ENCODE measurements around the gene APRT.

APRT gene

DNA sequence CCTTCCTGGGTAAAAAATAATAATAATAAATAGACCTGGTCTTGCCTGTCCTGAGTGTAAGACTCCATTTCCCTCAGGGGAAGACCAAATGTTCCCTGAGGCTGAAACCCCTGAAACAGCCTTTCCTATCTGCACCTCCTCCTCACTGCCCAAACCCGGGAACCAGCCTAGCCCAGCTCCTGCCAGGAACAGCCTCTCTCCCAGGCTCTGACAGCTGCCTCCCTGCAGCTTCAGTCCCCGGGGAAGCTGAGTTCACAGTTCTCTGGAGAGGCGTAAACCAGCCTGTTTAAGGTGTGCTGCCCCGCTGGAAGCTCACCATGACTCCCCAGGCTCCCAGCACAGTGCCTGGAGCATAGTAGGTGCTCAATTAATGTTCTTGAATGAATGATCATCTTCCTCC lies 15.4 kb downstream of the APRT start:
- no peak for TF ChIP-seq TEAD4 (IDR thresholded peaks at IDR 0.05)
- TF ChIP-seq EP300 (IDR thresholded peaks at IDR 0.05; ENCODE audit: borderline replicate concordance): no peak
- TF ChIP-seq TCF12 (IDR thresholded peaks at IDR 0.05; ENCODE audit: low read depth): no peak
- no peak for TF ChIP-seq EGR1 (IDR thresholded peaks at IDR 0.05)
- TF ChIP-seq, protein P1, sequence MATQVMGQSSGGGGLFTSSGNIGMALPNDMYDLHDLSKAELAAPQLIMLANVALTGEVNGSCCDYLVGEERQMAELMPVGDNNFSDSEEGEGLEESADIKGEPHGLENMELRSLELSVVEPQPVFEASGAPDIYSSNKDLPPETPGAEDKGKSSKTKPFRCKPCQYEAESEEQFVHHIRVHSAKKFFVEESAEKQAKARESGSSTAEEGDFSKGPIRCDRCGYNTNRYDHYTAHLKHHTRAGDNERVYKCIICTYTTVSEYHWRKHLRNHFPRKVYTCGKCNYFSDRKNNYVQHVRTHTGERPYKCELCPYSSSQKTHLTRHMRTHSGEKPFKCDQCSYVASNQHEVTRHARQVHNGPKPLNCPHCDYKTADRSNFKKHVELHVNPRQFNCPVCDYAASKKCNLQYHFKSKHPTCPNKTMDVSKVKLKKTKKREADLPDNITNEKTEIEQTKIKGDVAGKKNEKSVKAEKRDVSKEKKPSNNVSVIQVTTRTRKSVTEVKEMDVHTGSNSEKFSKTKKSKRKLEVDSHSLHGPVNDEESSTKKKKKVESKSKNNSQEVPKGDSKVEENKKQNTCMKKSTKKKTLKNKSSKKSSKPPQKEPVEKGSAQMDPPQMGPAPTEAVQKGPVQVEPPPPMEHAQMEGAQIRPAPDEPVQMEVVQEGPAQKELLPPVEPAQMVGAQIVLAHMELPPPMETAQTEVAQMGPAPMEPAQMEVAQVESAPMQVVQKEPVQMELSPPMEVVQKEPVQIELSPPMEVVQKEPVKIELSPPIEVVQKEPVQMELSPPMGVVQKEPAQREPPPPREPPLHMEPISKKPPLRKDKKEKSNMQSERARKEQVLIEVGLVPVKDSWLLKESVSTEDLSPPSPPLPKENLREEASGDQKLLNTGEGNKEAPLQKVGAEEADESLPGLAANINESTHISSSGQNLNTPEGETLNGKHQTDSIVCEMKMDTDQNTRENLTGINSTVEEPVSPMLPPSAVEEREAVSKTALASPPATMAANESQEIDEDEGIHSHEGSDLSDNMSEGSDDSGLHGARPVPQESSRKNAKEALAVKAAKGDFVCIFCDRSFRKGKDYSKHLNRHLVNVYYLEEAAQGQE (IDR thresholded peaks at IDR 0.05; ENCODE audit: low read depth): no peak
- no peak for TF ChIP-seq ZBTB7A (IDR thresholded peaks at IDR 0.05; ENCODE audit: low read depth)
- TF ChIP-seq CEBPB (IDR thresholded peaks at IDR 0.05): no peak
- TF ChIP-seq FOXM1 (IDR thresholded peaks at IDR 0.05; ENCODE audit: borderline replicate concordance, low read depth): no peak
- TF ChIP-seq CREB1 (IDR thresholded peaks at IDR 0.05; ENCODE audit: low read depth): no peak
- TF ChIP-seq RAD21 (IDR thresholded peaks at IDR 0.05; ENCODE audit: low read depth): no peak
- no peak for TF ChIP-seq YY1 (IDR thresholded peaks at IDR 0.05; ENCODE audit: low read depth)

DNA sequence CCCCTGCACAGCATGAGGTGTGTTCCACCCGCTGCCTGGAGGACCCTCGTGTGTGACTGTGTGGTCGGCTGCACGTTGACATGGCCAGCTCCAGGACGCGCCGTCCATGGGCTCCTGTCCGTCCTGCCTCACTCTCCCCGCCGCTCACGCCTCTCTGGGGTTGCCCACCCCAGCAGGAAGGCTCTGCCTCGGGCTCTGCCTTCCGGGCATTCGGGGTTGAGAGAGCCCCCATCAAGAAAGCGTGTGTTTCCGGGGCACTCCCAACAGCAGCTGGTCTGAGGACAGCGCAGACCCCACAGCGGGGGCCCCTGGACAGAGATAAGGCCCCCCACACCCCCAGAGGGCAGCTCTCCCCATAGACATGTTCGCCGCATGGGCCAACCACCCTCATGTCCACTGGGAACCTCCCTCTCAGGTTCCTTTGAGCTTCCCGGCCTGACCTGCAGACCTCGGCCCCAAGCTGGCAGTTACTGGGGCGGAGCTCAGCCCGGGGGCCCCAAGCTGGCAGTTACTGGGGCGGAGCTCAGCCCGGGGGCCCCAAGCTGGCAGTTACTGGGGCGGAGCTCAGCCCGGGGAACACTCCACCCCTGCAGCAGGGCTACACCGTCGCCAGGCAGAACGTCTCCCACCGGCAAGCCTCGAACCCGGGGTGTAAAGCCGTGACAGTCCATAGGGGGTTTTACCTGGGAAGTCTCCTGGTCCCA lies 18.3 kb downstream of the APRT start:
- no peak for TF ChIP-seq TEAD4 (IDR thresholded peaks at IDR 0.05)
- no peak for TF ChIP-seq ZBTB7A (IDR thresholded peaks at IDR 0.05; ENCODE audit: low read depth)
- no peak for TF ChIP-seq FOXM1 (IDR thresholded peaks at IDR 0.05; ENCODE audit: borderline replicate concordance, low read depth)
- TF ChIP-seq EP300 (IDR thresholded peaks at IDR 0.05; ENCODE audit: borderline replicate concordance): no peak
- no peak for TF ChIP-seq NFIC (IDR thresholded peaks at IDR 0.05)
- TF ChIP-seq, protein P1 (IDR thresholded peaks at IDR 0.05; ENCODE audit: low read depth): no peak
- TF ChIP-seq EGR1 (IDR thresholded peaks at IDR 0.05): no peak
- no peak for TF ChIP-seq TAF1 (IDR thresholded peaks at IDR 0.05; ENCODE audit: low read depth)
- TF ChIP-seq CREB1 (IDR thresholded peaks at IDR 0.05; ENCODE audit: low read depth): no peak
- TF ChIP-seq, protein P2, sequence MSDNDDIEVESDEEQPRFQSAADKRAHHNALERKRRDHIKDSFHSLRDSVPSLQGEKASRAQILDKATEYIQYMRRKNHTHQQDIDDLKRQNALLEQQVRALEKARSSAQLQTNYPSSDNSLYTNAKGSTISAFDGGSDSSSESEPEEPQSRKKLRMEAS (IDR thresholded peaks at IDR 0.05): no peak
- no peak for TF ChIP-seq CEBPB (IDR thresholded peaks at IDR 0.05)
- no peak for TF ChIP-seq YY1 (IDR thresholded peaks at IDR 0.05; ENCODE audit: low read depth)
- no peak for TF ChIP-seq TCF12 (IDR thresholded peaks at IDR 0.05; ENCODE audit: low read depth)
- TF ChIP-seq, protein P3, sequence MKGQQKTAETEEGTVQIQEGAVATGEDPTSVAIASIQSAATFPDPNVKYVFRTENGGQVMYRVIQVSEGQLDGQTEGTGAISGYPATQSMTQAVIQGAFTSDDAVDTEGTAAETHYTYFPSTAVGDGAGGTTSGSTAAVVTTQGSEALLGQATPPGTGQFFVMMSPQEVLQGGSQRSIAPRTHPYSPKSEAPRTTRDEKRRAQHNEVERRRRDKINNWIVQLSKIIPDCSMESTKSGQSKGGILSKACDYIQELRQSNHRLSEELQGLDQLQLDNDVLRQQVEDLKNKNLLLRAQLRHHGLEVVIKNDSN (IDR thresholded peaks at IDR 0.05): no peak
- TF ChIP-seq RAD21 (IDR thresholded peaks at IDR 0.05; ENCODE audit: low read depth): no peak

DNA sequence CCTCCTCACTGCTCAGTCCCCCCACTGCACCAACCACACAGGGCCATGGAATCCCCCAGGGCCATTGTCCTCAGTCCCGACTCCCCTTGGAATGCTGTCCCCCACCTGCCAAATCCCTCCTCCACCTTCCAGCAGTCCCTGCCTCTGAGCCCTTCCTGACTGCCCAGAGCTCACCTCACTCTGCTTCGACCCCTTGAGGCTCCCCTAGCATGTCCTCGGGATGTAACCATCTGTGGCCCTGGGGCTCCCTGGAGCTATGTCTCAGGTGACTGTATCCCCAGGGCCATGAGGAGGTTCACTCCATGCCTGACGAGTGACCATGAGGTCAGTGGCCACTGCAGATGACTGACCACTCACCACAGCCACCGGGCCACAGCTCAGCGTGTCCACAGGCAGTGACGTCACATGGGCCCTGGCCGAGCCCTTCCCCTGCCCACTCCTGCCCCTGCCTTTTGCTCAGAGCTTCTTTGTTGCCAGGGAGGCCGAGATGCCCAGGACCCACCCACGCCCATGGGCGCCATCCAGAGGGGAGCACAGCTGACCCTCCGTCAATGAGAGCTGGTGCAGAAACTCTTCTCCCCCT lies 19.0 kb downstream of the APRT start:
- TF ChIP-seq, protein P2 (IDR thresholded peaks at IDR 0.05): no peak
- no peak for TF ChIP-seq TCF12 (IDR thresholded peaks at IDR 0.05; ENCODE audit: low read depth)
- TF ChIP-seq, protein P3 (IDR thresholded peaks at IDR 0.05): no peak
- no peak for TF ChIP-seq TEAD4 (IDR thresholded peaks at IDR 0.05)
- no peak for TF ChIP-seq CREB1 (IDR thresholded peaks at IDR 0.05; ENCODE audit: low read depth)
- TF ChIP-seq FOXM1 (IDR thresholded peaks at IDR 0.05; ENCODE audit: borderline replicate concordance, low read depth): no peak
- TF ChIP-seq EGR1 (IDR thresholded peaks at IDR 0.05): no peak
- no peak for TF ChIP-seq TAF1 (IDR thresholded peaks at IDR 0.05; ENCODE audit: low read depth)
- no peak for TF ChIP-seq ZBTB7A (IDR thresholded peaks at IDR 0.05; ENCODE audit: low read depth)
- TF ChIP-seq CEBPB (IDR thresholded peaks at IDR 0.05): no peak
- TF ChIP-seq RAD21 (IDR thresholded peaks at IDR 0.05; ENCODE audit: low read depth): no peak
- TF ChIP-seq, protein P1 (IDR thresholded peaks at IDR 0.05; ENCODE audit: low read depth): no peak
- no peak for TF ChIP-seq EP300 (IDR thresholded peaks at IDR 0.05; ENCODE audit: borderline replicate concordance)

DNA sequence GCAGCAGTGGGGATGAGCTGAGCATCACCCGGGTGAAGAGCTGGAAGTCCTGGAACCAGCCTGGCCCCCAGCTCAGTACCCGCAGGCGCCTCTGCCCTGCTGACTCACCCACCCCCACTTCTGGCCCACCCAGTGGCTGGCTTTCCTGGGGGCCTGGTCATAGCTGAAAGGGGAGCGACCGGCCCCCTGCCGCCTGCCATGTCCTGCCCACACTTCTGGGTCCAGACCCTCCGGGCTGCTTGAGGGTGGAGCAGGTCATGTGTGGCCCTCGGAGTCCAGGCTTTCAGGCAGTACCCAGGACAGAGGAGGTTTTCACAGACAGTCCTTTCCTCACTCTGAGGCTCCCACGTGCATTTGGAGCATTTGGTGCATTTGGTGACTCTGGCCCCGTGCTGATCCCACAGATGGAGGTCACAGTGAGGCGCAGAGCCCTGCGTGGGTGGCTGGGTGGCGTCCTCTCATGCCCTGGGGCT lies 19.6 kb downstream of the APRT start:
- TF ChIP-seq CREB1 (IDR thresholded peaks at IDR 0.05; ENCODE audit: low read depth) (no peak), RAD21 (IDR thresholded peaks at IDR 0.05; ENCODE audit: low read depth) (no peak), TAF1 (IDR thresholded peaks at IDR 0.05; ENCODE audit: low read depth) (no peak), YY1 (IDR thresholded peaks at IDR 0.05; ENCODE audit: low read depth) (no peak), TCF12 (IDR thresholded peaks at IDR 0.05; ENCODE audit: low read depth) (no peak), ZBTB7A (IDR thresholded peaks at IDR 0.05; ENCODE audit: low read depth) (no peak), TEAD4 (IDR thresholded peaks at IDR 0.05) (no peak), EGR1 (IDR thresholded peaks at IDR 0.05) (no peak), FOXM1 (IDR thresholded peaks at IDR 0.05; ENCODE audit: borderline replicate concordance, low read depth) (no peak), EP300 (IDR thresholded peaks at IDR 0.05; ENCODE audit: borderline replicate concordance) (no peak), NFIC (IDR thresholded peaks at IDR 0.05) (no peak), CEBPB (IDR thresholded peaks at IDR 0.05) (no peak)
- TF ChIP-seq, protein P2 (IDR thresholded peaks at IDR 0.05): no peak
- TF ChIP-seq, protein P1 (IDR thresholded peaks at IDR 0.05; ENCODE audit: low read depth): no peak
- TF ChIP-seq, protein P3 (IDR thresholded peaks at IDR 0.05): no peak

Data from Ishikawa (cell line).